Measurements from ENCODE around the gene ZNF343.
"Not testable (repeated sequence)": the region's sequence is repeated elsewhere in the genome, so short reads cannot be mapped to it uniquely, and the experiment has no call there.

The ZNF343 gene

GRCh38 chr20:2508631-2509467 lies at the start of gene ZNF343:
ZNF343 (minus strand) TSS chr20:2508915; CDS start chr20:2493895, 15,020 bp downstream.
- peak; percentile 44 for DNase-seq (ENCODE audit: low read depth in 2 of 2)

GRCh38 chr20:2557873-2558580 lies 49.3 kb upstream of the ZNF343 start:
- no peak for DNase-seq (ENCODE audit: low read depth in 2 of 2)

- no peak for DNase-seq (ENCODE audit: low read depth in 2 of 2)
Measured at GRCh38 chr20:2545594-2545993, 36.9 kb upstream of the ZNF343 start.

- no peak for DNase-seq (ENCODE audit: low read depth in 2 of 2)
Measured at GRCh38 chr20:2544211-2544610, 35.5 kb upstream of the ZNF343 start.

GRCh38 chr20:2542361-2542760 lies 33.6 kb upstream of the ZNF343 start:
- DNase-seq (ENCODE audit: low read depth in 2 of 2), result no peak

GRCh38 chr20:2541940-2542339 lies 33.2 kb upstream of the ZNF343 start:
- no peak for DNase-seq (ENCODE audit: low read depth in 2 of 2)

- no peak for DNase-seq (ENCODE audit: low read depth in 2 of 2)
Measured at GRCh38 chr20:2538931-2539720, 30.4 kb upstream of the ZNF343 start.

GRCh38 chr20:2538356-2538755 lies 29.6 kb upstream of the ZNF343 start:
- DNase-seq (ENCODE audit: low read depth in 2 of 2), result no peak

- no peak for DNase-seq (ENCODE audit: low read depth in 2 of 2)
Measured at GRCh38 chr20:2537101-2537500, 28.4 kb upstream of the ZNF343 start.

- no peak for DNase-seq (ENCODE audit: low read depth in 2 of 2)
Measured at GRCh38 chr20:2536560-2536986, 27.9 kb upstream of the ZNF343 start, which contains the start of gene TMC2. TMC2 (plus strand) TSS chr20:2536573; CDS start chr20:2536622, 49 bp downstream.

GRCh38 chr20:2535711-2536559 lies 27.2 kb upstream of the ZNF343 start:
- no peak for DNase-seq (ENCODE audit: low read depth in 2 of 2)

GRCh38 chr20:2533118-2533517 lies 24.4 kb upstream of the ZNF343 start:
- no peak for DNase-seq (ENCODE audit: low read depth in 2 of 2)

- DNase-seq (ENCODE audit: low read depth in 2 of 2), result no peak
Measured at GRCh38 chr20:2528671-2529271, 20.1 kb upstream of the ZNF343 start.

GRCh38 chr20:2527762-2528161 lies 19.0 kb upstream of the ZNF343 start:
- no peak for DNase-seq (ENCODE audit: low read depth in 2 of 2)

GRCh38 chr20:2526218-2526583 lies 17.5 kb upstream of the ZNF343 start:
- not testable (repeated sequence) for DNase-seq (ENCODE audit: low read depth in 2 of 2)

GRCh38 chr20:2524709-2525506 lies 16.2 kb upstream of the ZNF343 start:
- no peak for DNase-seq (ENCODE audit: low read depth in 2 of 2)

GRCh38 chr20:2523919-2524708 lies 15.4 kb upstream of the ZNF343 start:
- DNase-seq (ENCODE audit: low read depth in 2 of 2), result peak; percentile 81 to 87

GRCh38 chr20:2522826-2523429 lies 14.2 kb upstream of the ZNF343 start:
- DNase-seq (ENCODE audit: low read depth in 2 of 2), result not testable (repeated sequence)
